H1 (cell line): ENCODE data around the gene CASQ2. TPM values are rescaled to one million over a fixed set of nuclear protein-coding genes. Genes with fewer than 3 reads are reported as not detected.

ENCODE experiments used
- CEBPB ChIP-seq: IDR thresholded peaks from 2 replicates; pipeline ENCODE4 v1.6.1; 2012; ENCODE audit warnings: low read depth, low read length
- RBBP5 ChIP-seq: IDR thresholded peaks from 2 replicates; pipeline ENCODE4 v1.7.1; 2012; ENCODE audit warnings: low read depth, mild to moderate bottlenecking, inconsistent platforms, low read length, moderate library complexity, borderline replicate concordance
- SP4 ChIP-seq: IDR thresholded peaks from 2 replicates; pipeline ENCODE4 v1.6.1; 2012; ENCODE audit warnings: low read length, inconsistent platforms
- SRF ChIP-seq: IDR thresholded peaks from 2 replicates; pipeline ENCODE4 v1.6.1; 2011; ENCODE audit warnings: mild to moderate bottlenecking, low read depth, low read length, moderate library complexity
- YY1 ChIP-seq: IDR thresholded peaks from 2 replicates; pipeline ENCODE4 v1.6.1; 2011; ENCODE audit warnings: low read depth, mild to moderate bottlenecking, low read length
- polyA plus RNA-seq, 7 experiments: library from polyadenylated mRNA; depleted of rRNA in 3 of 7; stranded (reverse) in 5 of 7; unstranded in 2 of 7; fragments of >200 nt in 5 of 7; fragments of 200-250 nt in 2 of 7; gene quantifications; 1 replicate in 5 of 7; 2 replicates in 1 of 7; 4 replicates in 1 of 7; pipeline versions ENCODE4 v1.2.1 to v1.2.3, GENCODE V29; 2011 to 2013; ENCODE audit warnings: missing spikeins in 2 of 7, mixed read lengths in 2 of 7
- total RNA-seq: library from RNA; stranded (reverse); fragmentation: NEBNext Ultra II Directional; extraction: Animal tissue kit (Norgen Biotek cat#: 25700); gene quantifications from 2 replicates; pipeline ENCODE4 v1.2.1, GENCODE V29; 2021
- TF ChIP-seq, protein P1 (sequence below): IDR thresholded peaks from 2 replicates; pipeline ENCODE4 v1.6.1; 2011; ENCODE audit warnings: low read depth, mild to moderate bottlenecking, low read length; ENCODE audit not compliant: insufficient read depth

The CASQ2 gene
- total and polyA plus RNA-seq, 2 of the 8 experiments (the other 6 are each of a cell fraction or from before 2014, with no cell fraction given) = not detected

DNA sequence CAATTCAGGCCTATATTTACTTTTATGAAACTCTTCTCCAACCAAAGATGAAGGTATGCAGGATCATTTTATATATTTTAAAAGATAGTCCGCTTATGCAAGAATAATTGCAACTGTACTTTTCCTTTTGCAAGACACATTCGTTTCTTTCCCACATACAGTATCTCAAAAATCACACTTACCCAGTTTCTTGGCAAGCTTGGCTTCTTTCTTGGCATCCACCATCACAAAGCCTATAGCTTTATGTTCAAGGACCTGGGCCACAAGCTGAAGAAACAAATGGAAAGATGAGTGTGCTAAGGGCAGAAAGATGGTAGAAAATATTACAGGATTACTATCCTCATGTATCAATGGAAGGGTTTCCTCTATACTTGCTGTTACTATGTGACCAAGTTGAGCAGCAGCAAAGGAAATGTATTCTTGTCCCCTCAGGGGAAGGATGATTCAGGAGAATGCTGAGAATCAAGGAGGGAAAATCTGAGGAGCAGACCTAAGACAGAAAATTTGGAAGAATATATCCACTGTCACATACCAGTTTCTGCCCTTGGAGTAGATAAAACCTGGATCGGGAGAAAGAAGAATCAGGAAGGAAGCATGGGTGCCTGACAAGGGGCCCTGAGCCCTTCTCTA, 23.8 kb downstream of the CASQ2 start (continued):
- TF ChIP-seq YY1 = no peak
- no peak for TF ChIP-seq SP4
- no peak for TF ChIP-seq CEBPB
- TF ChIP-seq RBBP5 = no peak
- TF ChIP-seq, protein P1, sequence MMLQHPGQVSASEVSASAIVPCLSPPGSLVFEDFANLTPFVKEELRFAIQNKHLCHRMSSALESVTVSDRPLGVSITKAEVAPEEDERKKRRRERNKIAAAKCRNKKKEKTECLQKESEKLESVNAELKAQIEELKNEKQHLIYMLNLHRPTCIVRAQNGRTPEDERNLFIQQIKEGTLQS = no peak
- TF ChIP-seq SRF = no peak
